ENCODE results near the gene KLK10. TPM values are rescaled to one million over a fixed set of nuclear protein-coding genes. Genes with fewer than 3 reads are reported as not detected.
"Not testable (repeated sequence)": the region's sequence is repeated elsewhere in the genome, so short reads cannot be mapped to it uniquely, and the experiment has no call there.

KLK10 gene
- total RNA-seq, 1 experiment from 2014 or later: not detected

DNA sequence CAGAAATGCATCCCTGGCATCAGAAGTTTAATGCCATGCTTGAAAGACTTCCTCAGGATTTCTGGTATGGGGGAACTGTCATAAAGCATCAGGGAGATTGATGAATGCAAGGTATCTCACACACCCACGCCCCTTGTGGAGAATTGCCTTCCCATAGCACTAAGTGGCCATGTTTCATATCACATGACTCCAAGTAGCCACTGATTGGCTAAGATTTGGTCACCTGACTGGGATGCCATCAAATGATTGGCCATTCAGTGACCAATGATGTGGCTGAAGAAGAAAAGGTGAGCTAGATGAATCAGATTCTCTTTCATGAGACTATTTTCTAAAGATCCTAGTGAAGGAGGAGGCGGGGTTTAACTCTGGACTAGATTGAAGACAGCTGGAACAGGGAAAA lies 25.4 kb downstream of the KLK10 start:
- peak; percentile 21 for DNase-seq (ENCODE audit: low spot score)
- no peaks in the 10 kb centered on the region for H3K36me3 ChIP-seq (ENCODE audit: insufficient read depth, low read length, poor library complexity, severe bottlenecking)
- no peaks in the 10 kb centered on the region for H3K4me1 ChIP-seq (ENCODE audit: insufficient read depth, low read length, poor library complexity, severe bottlenecking)
- intact Hi-C loops (cut with micrococcal nuclease; ENCODE audit: unreplicated experiment): no loop called here
- CTCF ChIA-PET: no interaction called here
- H3K9me3 ChIP-seq (ENCODE audit: low read depth, low read length, poor library complexity, severe bottlenecking): no peaks in the 10 kb centered on the region
- no peak overlapping the region for H3K4me3 ChIP-seq (ENCODE audit: low read depth, low read length, poor library complexity, severe bottlenecking)
- TF ChIP-seq, protein P1, sequence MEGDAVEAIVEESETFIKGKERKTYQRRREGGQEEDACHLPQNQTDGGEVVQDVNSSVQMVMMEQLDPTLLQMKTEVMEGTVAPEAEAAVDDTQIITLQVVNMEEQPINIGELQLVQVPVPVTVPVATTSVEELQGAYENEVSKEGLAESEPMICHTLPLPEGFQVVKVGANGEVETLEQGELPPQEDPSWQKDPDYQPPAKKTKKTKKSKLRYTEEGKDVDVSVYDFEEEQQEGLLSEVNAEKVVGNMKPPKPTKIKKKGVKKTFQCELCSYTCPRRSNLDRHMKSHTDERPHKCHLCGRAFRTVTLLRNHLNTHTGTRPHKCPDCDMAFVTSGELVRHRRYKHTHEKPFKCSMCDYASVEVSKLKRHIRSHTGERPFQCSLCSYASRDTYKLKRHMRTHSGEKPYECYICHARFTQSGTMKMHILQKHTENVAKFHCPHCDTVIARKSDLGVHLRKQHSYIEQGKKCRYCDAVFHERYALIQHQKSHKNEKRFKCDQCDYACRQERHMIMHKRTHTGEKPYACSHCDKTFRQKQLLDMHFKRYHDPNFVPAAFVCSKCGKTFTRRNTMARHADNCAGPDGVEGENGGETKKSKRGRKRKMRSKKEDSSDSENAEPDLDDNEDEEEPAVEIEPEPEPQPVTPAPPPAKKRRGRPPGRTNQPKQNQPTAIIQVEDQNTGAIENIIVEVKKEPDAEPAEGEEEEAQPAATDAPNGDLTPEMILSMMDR (conservative IDR thresholded peaks at IDR 0.05; ENCODE audit: low read depth, low read length): no peak
- no peak for TF ChIP-seq EZH2 (IDR thresholded peaks at IDR 0.05; ENCODE audit: borderline replicate concordance, low read depth, low read length, poor library complexity, severe bottlenecking)
- no peak overlapping the region for H3K27ac ChIP-seq (ENCODE audit: low read depth, low read length, poor library complexity, severe bottlenecking)
- POLR2A ChIA-PET (ENCODE audit: low non-redundant PET): no interaction called here
- peaks cover 14% of the 10 kb centered on the region for H3K27me3 ChIP-seq (replicated peaks; ENCODE audit: insufficient read depth, low read depth, low read length, poor library complexity)
- BruUV-seq (replicated peaks): no TSS peak

DNA sequence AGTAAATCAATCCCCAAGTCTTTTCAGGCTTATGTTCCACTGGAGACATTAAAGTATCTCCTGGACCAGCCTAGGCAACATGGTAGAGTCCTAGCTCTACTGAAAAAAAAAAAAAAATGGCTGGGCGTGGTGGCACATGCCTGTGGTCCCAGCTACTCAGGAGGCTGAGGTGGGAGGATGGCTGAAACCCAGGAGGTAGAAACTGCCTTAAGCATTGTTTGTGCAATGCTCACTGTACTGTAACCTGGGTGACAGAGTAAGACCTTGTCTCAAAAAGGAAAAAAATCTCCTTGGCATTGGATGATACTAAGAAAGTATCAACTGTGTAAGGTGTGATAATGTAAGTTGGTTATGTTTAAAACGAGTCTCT lies 26.9 kb downstream of the KLK10 start:
- no peak for DNase-seq (ENCODE audit: low spot score)
- CTCF ChIA-PET: no interaction called here
- TF ChIP-seq, protein P1 (conservative IDR thresholded peaks at IDR 0.05; ENCODE audit: low read depth, low read length): no peak
- TF ChIP-seq EZH2 (IDR thresholded peaks at IDR 0.05; ENCODE audit: borderline replicate concordance, low read depth, low read length, poor library complexity, severe bottlenecking): no peak
- intact Hi-C loops (cut with micrococcal nuclease; ENCODE audit: unreplicated experiment): no loop called here
- no peaks in the 10 kb centered on the region for H3K4me1 ChIP-seq (ENCODE audit: insufficient read depth, low read length, poor library complexity, severe bottlenecking)
- no peaks in the 10 kb centered on the region for H3K9me3 ChIP-seq (ENCODE audit: low read depth, low read length, poor library complexity, severe bottlenecking)
- POLR2A ChIA-PET (ENCODE audit: low non-redundant PET): no interaction called here
- no TSS peak for BruUV-seq (replicated peaks)
- H3K4me3 ChIP-seq (ENCODE audit: low read depth, low read length, poor library complexity, severe bottlenecking): no peak overlapping the region
- H3K27me3 ChIP-seq (replicated peaks; ENCODE audit: insufficient read depth, low read depth, low read length, poor library complexity): peaks cover 28% of the 10 kb centered on the region
- no peaks in the 10 kb centered on the region for H3K36me3 ChIP-seq (ENCODE audit: insufficient read depth, low read length, poor library complexity, severe bottlenecking)
- no peak overlapping the region for H3K27ac ChIP-seq (ENCODE audit: low read depth, low read length, poor library complexity, severe bottlenecking)

- CTCF ChIA-PET: not testable (repeated sequence)
These were observed 35.1 kb downstream of the KLK10 start for GRCh38 chr19:50984416-50984815.

DNA sequence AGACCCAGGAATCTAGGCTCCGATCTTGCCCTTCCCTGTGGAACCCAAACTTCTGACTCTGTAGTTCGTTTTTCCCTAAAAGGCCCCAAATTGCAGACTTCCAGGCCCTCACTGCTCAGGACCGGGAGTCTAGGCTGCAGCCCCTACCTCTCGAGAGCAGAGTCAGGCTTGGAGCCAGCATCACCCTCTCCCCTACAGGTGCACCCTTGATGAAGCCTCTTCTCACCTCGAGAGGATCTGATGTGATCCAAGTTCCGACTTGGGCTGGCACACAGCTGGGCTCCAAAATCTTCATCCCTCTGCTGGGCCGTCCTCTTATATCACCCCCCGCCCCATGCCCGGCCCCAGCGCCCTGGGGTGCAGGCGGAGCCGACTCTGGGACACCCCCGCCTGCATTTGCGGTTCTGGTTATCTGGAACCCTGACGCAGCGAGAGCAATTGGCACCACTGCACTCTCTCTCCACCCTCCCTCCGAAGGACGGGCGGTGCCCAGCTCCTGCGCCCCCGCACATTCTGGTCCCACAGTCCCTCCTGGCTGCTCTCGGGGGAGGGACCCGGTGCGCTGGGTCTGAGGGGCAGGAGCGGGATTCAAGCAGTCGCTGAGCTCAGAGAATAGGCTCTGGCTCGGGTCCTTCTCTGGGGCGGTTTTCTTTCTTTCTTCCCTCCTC lies 35.8 kb downstream of the KLK10 start, which contains the start of gene KLK7:
Gene KLK7 (minus strand): TSS at position 293 of the 668 bp plus-strand sequence. CDS start 1,518 bp downstream, outside the sequence.
- H3K4me1 ChIP-seq (ENCODE audit: insufficient read depth, low read length, poor library complexity, severe bottlenecking): no peaks in the 10 kb centered on the region
- TF ChIP-seq, protein P1 (conservative IDR thresholded peaks at IDR 0.05; ENCODE audit: low read depth, low read length): no peak
- no peak for DNase-seq (ENCODE audit: low spot score)
- no peaks in the 10 kb centered on the region for H3K36me3 ChIP-seq (ENCODE audit: insufficient read depth, low read length, poor library complexity, severe bottlenecking)
- intact Hi-C loops (cut with micrococcal nuclease; ENCODE audit: unreplicated experiment): no loop called here
- CTCF ChIA-PET: no interaction called here
- no peaks in the 10 kb centered on the region for H3K9me3 ChIP-seq (ENCODE audit: low read depth, low read length, poor library complexity, severe bottlenecking)
- H3K27me3 ChIP-seq (replicated peaks; ENCODE audit: insufficient read depth, low read depth, low read length, poor library complexity): peaks cover 76% of the 10 kb centered on the region
- H3K27ac ChIP-seq (ENCODE audit: low read depth, low read length, poor library complexity, severe bottlenecking): no peak within 1 kb of the TSS
- H3K4me3 ChIP-seq (ENCODE audit: low read depth, low read length, poor library complexity, severe bottlenecking): no peak within 1 kb of the TSS
- POLR2A ChIA-PET (ENCODE audit: low non-redundant PET): interaction anchor here (0.7 kb wide), 1 partner anchor 36 kb away, joined by 4 read pairs; no protein-coding TSS in a partner anchor
- BruUV-seq (replicated peaks): no TSS peak

More at GRCh38 chr19:50984416-50984815, 35.1 kb downstream of the KLK10 start:
- intact Hi-C loops (cut with micrococcal nuclease; ENCODE audit: unreplicated experiment); POLR2A ChIA-PET (ENCODE audit: low non-redundant PET); H3K9me3 ChIP-seq (ENCODE audit: low read depth, low read length, poor library complexity, severe bottlenecking); H3K4me3 ChIP-seq (ENCODE audit: low read depth, low read length, poor library complexity, severe bottlenecking); H3K4me1 ChIP-seq (ENCODE audit: insufficient read depth, low read length, poor library complexity, severe bottlenecking); H3K27ac ChIP-seq (ENCODE audit: low read depth, low read length, poor library complexity, severe bottlenecking); H3K36me3 ChIP-seq (ENCODE audit: insufficient read depth, low read length, poor library complexity, severe bottlenecking); BruUV-seq (replicated peaks); DNase-seq (ENCODE audit: low spot score): not testable (repeated sequence)
- H3K27me3 ChIP-seq (replicated peaks; ENCODE audit: insufficient read depth, low read depth, low read length, poor library complexity): peaks cover 73% of the 10 kb centered on the region
